Effector memory CD4-positive, alpha-beta T cell (primary cell): Measurements from ENCODE around the gene GALNT17.

Experiments used
- DNase-seq, 3 donors: peaks; one replicate each; pipeline ENCODE4 v3.0.0-alpha.2; 2020
- H3K27ac ChIP-seq: 2 replicates; pipeline ENCODE4 v1.7.0; 2013; ENCODE audit warnings: mild to moderate bottlenecking, low read length, moderate library complexity; ENCODE audit not compliant: insufficient read depth, poor library complexity, severe bottlenecking
- H3K27me3 ChIP-seq: replicated peaks from 2 replicates; pipeline ENCODE4 v1.7.0; 2013; ENCODE audit warnings: mild to moderate bottlenecking, low read length; ENCODE audit not compliant: insufficient read depth, control insufficient read depth, poor library complexity, severe bottlenecking
- H3K36me3 ChIP-seq: 2 replicates; pipeline ENCODE4 v1.7.0; 2013; ENCODE audit warnings: mild to moderate bottlenecking, low read length, moderate library complexity; ENCODE audit not compliant: control insufficient read depth, insufficient read depth
- H3K4me1 ChIP-seq: 2 replicates; pipeline ENCODE4 v1.7.0; 2013; ENCODE audit warnings: low read length, mild to moderate bottlenecking; ENCODE audit not compliant: control insufficient read depth, insufficient read depth, poor library complexity, severe bottlenecking
- H3K4me3 ChIP-seq: 2 replicates; pipeline ENCODE4 v1.7.0; 2013; ENCODE audit warnings: low read length, low read depth, mild to moderate bottlenecking; ENCODE audit not compliant: insufficient read depth, poor library complexity, severe bottlenecking
- H3K9me3 ChIP-seq: 2 replicates; pipeline ENCODE4 v1.7.0; 2013; ENCODE audit warnings: mild to moderate bottlenecking, low read length, moderate library complexity; ENCODE audit not compliant: control insufficient read depth

GALNT17 gene

GRCh38 chr7:71710442-71710841 lies 578.5 kb downstream of the GALNT17 start:
- Histone ChIP-seq H3K27ac (no peak overlapping the region), H3K9me3 (no peaks in the 10 kb centered on the region), H3K4me3 (no peak overlapping the region), H3K27me3 (no peaks in the 10 kb centered on the region), H3K36me3 (no peaks in the 10 kb centered on the region), H3K4me1 (no peaks in the 10 kb centered on the region)
- no peak for DNase-seq

- Histone ChIP-seq H3K9me3 (no peaks in the 10 kb centered on the region), H3K27me3 (no peaks in the 10 kb centered on the region), H3K27ac (no peak overlapping the region), H3K4me1 (no peaks in the 10 kb centered on the region), H3K36me3 (no peaks in the 10 kb centered on the region), H3K4me3 (no peak overlapping the region)
- no peak for DNase-seq
Measured at GRCh38 chr7:71712653-71713180, 580.8 kb downstream of the GALNT17 start.

- Histone ChIP-seq H3K4me1 (no peaks in the 10 kb centered on the region), H3K4me3 (no peak overlapping the region), H3K36me3 (no peaks in the 10 kb centered on the region), H3K9me3 (no peaks in the 10 kb centered on the region), H3K27me3 (no peaks in the 10 kb centered on the region), H3K27ac (no peak overlapping the region)
- no peak for DNase-seq
Measured at GRCh38 chr7:71716690-71717089, 584.7 kb downstream of the GALNT17 start.

GRCh38 chr7:71718563-71718962 lies 586.6 kb downstream of the GALNT17 start:
- no peaks in the 10 kb centered on the region for H3K4me1 ChIP-seq

GRCh38 chr7:71721742-71722141 lies 589.8 kb downstream of the GALNT17 start:
- Histone ChIP-seq H3K36me3 (no peaks in the 10 kb centered on the region), H3K4me3 (no peak overlapping the region), H3K9me3 (no peaks in the 10 kb centered on the region), H3K27me3 (no peaks in the 10 kb centered on the region), H3K4me1 (no peaks in the 10 kb centered on the region), H3K27ac (no peak overlapping the region)
- no peak for DNase-seq

More at GRCh38 chr7:71718563-71718962, 586.6 kb downstream of the GALNT17 start:
- Histone ChIP-seq H3K27me3 (no peaks in the 10 kb centered on the region), H3K27ac (no peak overlapping the region), H3K4me3 (no peak overlapping the region), H3K36me3 (no peaks in the 10 kb centered on the region), H3K9me3 (no peaks in the 10 kb centered on the region)
- no peak for DNase-seq

GRCh38 chr7:71723859-71724258 lies 591.9 kb downstream of the GALNT17 start:
- H3K27ac ChIP-seq, result no peak overlapping the region
- H3K4me3 ChIP-seq, result no peak overlapping the region
- H3K36me3 ChIP-seq, result no peaks in the 10 kb centered on the region
- H3K4me1 ChIP-seq, result no peaks in the 10 kb centered on the region
- DNase-seq, result no peak
- no peaks in the 10 kb centered on the region for H3K9me3 ChIP-seq
- H3K27me3 ChIP-seq, result no peaks in the 10 kb centered on the region

GRCh38 chr7:71727347-71727746 lies 595.4 kb downstream of the GALNT17 start:
- Histone ChIP-seq H3K4me1 (no peaks in the 10 kb centered on the region), H3K9me3 (no peaks in the 10 kb centered on the region), H3K27me3 (no peaks in the 10 kb centered on the region), H3K36me3 (no peaks in the 10 kb centered on the region), H3K4me3 (no peak overlapping the region), H3K27ac (no peak overlapping the region)
- DNase-seq, result no peak

GRCh38 chr7:71731740-71732139 lies 599.8 kb downstream of the GALNT17 start:
- Histone ChIP-seq H3K9me3 (no peaks in the 10 kb centered on the region), H3K27me3 (no peaks in the 10 kb centered on the region), H3K27ac (no peak overlapping the region), H3K4me1 (peaks cover 5% of the 10 kb centered on the region), H3K36me3 (no peaks in the 10 kb centered on the region), H3K4me3 (no peak overlapping the region)
- no peak for DNase-seq

GRCh38 chr7:71733107-71733870 lies 601.3 kb downstream of the GALNT17 start:
- H3K27me3 ChIP-seq, result no peaks in the 10 kb centered on the region
- DNase-seq, result peak; percentile 2 to 50 (median 5)
- H3K9me3 ChIP-seq, result no peaks in the 10 kb centered on the region
- H3K4me1 ChIP-seq, result peaks cover 5% of the 10 kb centered on the region
- no peak overlapping the region for H3K4me3 ChIP-seq
- no peak overlapping the region for H3K27ac ChIP-seq
- no peaks in the 10 kb centered on the region for H3K36me3 ChIP-seq

- Histone ChIP-seq H3K27ac (no peak overlapping the region), H3K36me3 (no peaks in the 10 kb centered on the region), H3K27me3 (no peaks in the 10 kb centered on the region), H3K9me3 (no peaks in the 10 kb centered on the region), H3K4me1 (peaks cover 5% of the 10 kb centered on the region), H3K4me3 (no peak overlapping the region)
- peak in 1 of 3 donors; percentile 27 for DNase-seq
Measured at GRCh38 chr7:71735961-71736556, 604.1 kb downstream of the GALNT17 start.
